Mesendoderm (in vitro differentiated cells): ENCODE data around the gene MAGI2.

Source experiments
- DNase-seq: peaks from one replicate; pipeline ENCODE4 v3.0.0; 2013
- H2AK5ac ChIP-seq: 2 replicates; pipeline ENCODE4 v1.6.1; 2013; ENCODE audit warnings: low read length, inconsistent platforms
- H2BK120ac ChIP-seq: 2 replicates; pipeline ENCODE4 v1.6.1; 2013; ENCODE audit warnings: low read depth, mild to moderate bottlenecking, low read length, moderate library complexity, mixed read lengths
- H2BK15ac ChIP-seq: replicated peaks from 2 replicates; pipeline ENCODE4 v1.6.1; 2013; ENCODE audit warnings: low read depth, mild to moderate bottlenecking, moderate library complexity
- H2BK5ac ChIP-seq: 2 replicates; pipeline ENCODE4 v1.6.1; 2013; ENCODE audit warnings: low read length, inconsistent platforms
- H3K18ac ChIP-seq: 2 replicates; pipeline ENCODE4 v1.6.1; 2013; ENCODE audit warnings: mild to moderate bottlenecking, low read length, mixed read lengths
- H3K23ac ChIP-seq: one replicate; pipeline ENCODE4 v1.6.1; 2013; ENCODE audit warnings: low read length
- H3K27ac ChIP-seq: 2 replicates; pipeline ENCODE4 v1.5.1; 2013; ENCODE audit warnings: low read depth, mild to moderate bottlenecking, inconsistent platforms, low read length, moderate library complexity
- H3K27me3 ChIP-seq: 2 replicates; pipeline ENCODE4 v1.6.1; 2013; ENCODE audit warnings: low read length, control low read depth, mild to moderate bottlenecking, inconsistent platforms; ENCODE audit not compliant: insufficient read depth, poor library complexity
- H3K36me3 ChIP-seq: 2 replicates; pipeline ENCODE4 v1.6.1; 2013; ENCODE audit warnings: low read length, inconsistent platforms; ENCODE audit not compliant: control insufficient read depth, insufficient read depth
- H3K4ac ChIP-seq: one replicate; pipeline ENCODE4 v1.6.1; 2013; ENCODE audit warnings: low read depth, mild to moderate bottlenecking, low read length, moderate library complexity
- H3K4me1 ChIP-seq: 2 replicates; pipeline ENCODE4 v1.6.1; 2013; ENCODE audit warnings: low read depth, low read length, inconsistent platforms; ENCODE audit not compliant: control insufficient read depth
- H3K4me2 ChIP-seq: 2 replicates; pipeline ENCODE4 v1.6.1; 2013; ENCODE audit warnings: low read length
- H3K4me3 ChIP-seq: 2 replicates; pipeline ENCODE4 v1.5.1; 2013; ENCODE audit warnings: mild to moderate bottlenecking, low read length
- H3K56ac ChIP-seq: one replicate; pipeline ENCODE4 v1.6.1; 2013; ENCODE audit warnings: low read length
- H3K79me1 ChIP-seq: 2 replicates; pipeline ENCODE4 v1.6.1; 2013; ENCODE audit warnings: low read length, inconsistent platforms
- H3K79me2 ChIP-seq: 2 replicates; pipeline ENCODE4 v1.6.1; 2013; ENCODE audit warnings: mild to moderate bottlenecking, low read length; ENCODE audit not compliant: control insufficient read depth, insufficient read depth
- H3K9ac ChIP-seq: 2 replicates; pipeline ENCODE4 v1.6.1; 2013; ENCODE audit warnings: low read length, inconsistent platforms
- H4K5ac ChIP-seq: one replicate; pipeline ENCODE4 v1.6.1; 2013; ENCODE audit warnings: low read length
- H4K8ac ChIP-seq: one replicate; pipeline ENCODE4 v1.6.1; 2013; ENCODE audit warnings: low read depth, mild to moderate bottlenecking, control low read depth, low read length, moderate library complexity
- WGBS: extraction: QIAGEN DNeasy Blood & Tissue Kit; methylation state at CpG from one replicate; pipeline ENCODE4 v1.1.7; 2013; ENCODE audit warnings: low lambda C conversion rate, missing lambda C conversion rate; ENCODE audit not compliant: insufficient coverage; ENCODE audit errors: extremely low coverage; 5-methylcytosine and 5-hydroxymethylcytosine counted together

The MAGI2 gene

DNA sequence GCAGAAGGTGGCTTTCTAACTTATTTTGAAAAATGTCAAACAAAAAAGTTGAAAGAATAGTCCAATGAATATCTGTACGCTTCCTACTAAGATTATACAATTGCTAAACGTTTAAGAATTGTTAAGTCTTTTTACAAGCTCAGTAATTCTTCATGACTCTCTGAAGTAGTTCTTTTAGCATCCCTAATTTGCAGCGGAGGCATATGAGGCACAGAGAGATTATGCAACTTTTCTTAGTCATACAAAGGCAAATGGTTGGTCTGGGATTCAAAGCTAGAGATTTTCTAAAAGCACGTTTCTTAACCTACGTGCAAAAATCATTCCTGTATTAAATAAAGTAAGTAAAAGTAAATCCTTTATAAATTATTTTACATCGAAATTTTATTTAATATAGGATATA lies 254.2 kb downstream of the MAGI2 start:
- no peak overlapping the region for H3K27ac ChIP-seq
- H3K18ac ChIP-seq, result no peak overlapping the region
- H3K79me1 ChIP-seq, result no peaks in the 10 kb centered on the region
- H3K4me3 ChIP-seq, result no peak overlapping the region
- no peak overlapping the region for H3K23ac ChIP-seq
- no peak overlapping the region for H4K8ac ChIP-seq
- H3K4me1 ChIP-seq, result no peaks in the 10 kb centered on the region
- H3K4ac ChIP-seq, result no peak overlapping the region
- H3K4me2 ChIP-seq, result no peak overlapping the region
- no peak overlapping the region for H3K56ac ChIP-seq
- no peaks in the 10 kb centered on the region for H3K27me3 ChIP-seq
- H2BK120ac ChIP-seq, result no peak overlapping the region
- H3K36me3 ChIP-seq, result no peaks in the 10 kb centered on the region
- no peak overlapping the region for H2BK15ac ChIP-seq
- DNase-seq, result no peak
- H3K9ac ChIP-seq, result no peak overlapping the region
- no peaks in the 10 kb centered on the region for H3K79me2 ChIP-seq
- no peak overlapping the region for H2BK5ac ChIP-seq
- WGBS, result no CpG with 5 or more reads among the region's 6 CpGs
- H4K5ac ChIP-seq, result no peak overlapping the region
- H2AK5ac ChIP-seq, result no peak overlapping the region

DNA sequence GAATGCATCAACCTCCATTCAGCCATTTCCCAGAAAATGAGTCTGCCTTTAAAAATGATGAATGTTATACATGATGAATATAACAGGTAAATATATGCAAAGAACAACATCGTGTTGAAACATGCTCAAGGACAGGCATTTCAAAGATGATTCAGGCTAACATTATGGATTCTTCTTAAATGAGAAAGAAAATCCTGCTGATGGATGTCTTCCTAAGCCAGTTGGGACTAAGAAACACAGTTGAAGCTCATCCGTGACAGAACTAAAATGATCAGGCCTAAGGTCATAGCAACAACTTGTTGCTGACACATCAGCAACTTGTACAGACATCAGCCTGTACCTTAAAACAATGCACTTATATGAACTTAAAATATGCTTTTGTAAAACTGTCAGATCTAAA lies 267.9 kb downstream of the MAGI2 start:
- no peak overlapping the region for H3K4ac ChIP-seq
- no peak overlapping the region for H2BK15ac ChIP-seq
- H2BK120ac ChIP-seq, result no peak overlapping the region
- no peak overlapping the region for H3K56ac ChIP-seq
- DNase-seq, result no peak
- no peak overlapping the region for H3K9ac ChIP-seq
- H3K79me2 ChIP-seq, result no peaks in the 10 kb centered on the region
- no peak overlapping the region for H2AK5ac ChIP-seq
- no peak overlapping the region for H3K23ac ChIP-seq
- WGBS, result no CpG with 5 or more reads among the region's 2 CpGs
- H3K4me2 ChIP-seq, result no peak overlapping the region
- H2BK5ac ChIP-seq, result no peak overlapping the region
- no peak overlapping the region for H4K5ac ChIP-seq
- no peak overlapping the region for H3K18ac ChIP-seq
- H3K27me3 ChIP-seq, result no peaks in the 10 kb centered on the region
- no peaks in the 10 kb centered on the region for H3K79me1 ChIP-seq
- no peaks in the 10 kb centered on the region for H3K36me3 ChIP-seq
- H3K27ac ChIP-seq, result no peak overlapping the region
- H3K4me1 ChIP-seq, result no peaks in the 10 kb centered on the region
- H3K4me3 ChIP-seq, result no peak overlapping the region
- H4K8ac ChIP-seq, result no peak overlapping the region

DNA sequence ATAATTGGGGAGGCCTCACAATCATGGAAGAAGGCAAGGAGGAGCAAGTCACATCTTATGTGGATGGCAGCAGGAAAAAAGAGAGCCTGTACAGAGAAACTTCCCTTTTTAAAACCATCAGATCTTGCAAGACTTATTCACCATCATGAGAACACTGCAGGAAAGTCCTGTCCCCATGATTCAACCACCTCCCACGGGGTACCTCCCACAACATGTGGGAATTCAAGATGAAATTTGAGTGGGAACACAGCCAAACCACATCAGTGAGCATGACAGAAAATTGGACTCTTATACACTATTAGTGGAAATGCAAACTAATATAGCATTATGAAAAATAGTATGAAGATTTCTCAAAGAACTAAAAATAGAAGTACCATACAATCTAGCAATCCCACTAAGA lies 271.2 kb downstream of the MAGI2 start:
- no peak overlapping the region for H2BK120ac ChIP-seq
- DNase-seq, result no peak
- WGBS, result no CpG with 5 or more reads among the region's 1 CpG

DNA sequence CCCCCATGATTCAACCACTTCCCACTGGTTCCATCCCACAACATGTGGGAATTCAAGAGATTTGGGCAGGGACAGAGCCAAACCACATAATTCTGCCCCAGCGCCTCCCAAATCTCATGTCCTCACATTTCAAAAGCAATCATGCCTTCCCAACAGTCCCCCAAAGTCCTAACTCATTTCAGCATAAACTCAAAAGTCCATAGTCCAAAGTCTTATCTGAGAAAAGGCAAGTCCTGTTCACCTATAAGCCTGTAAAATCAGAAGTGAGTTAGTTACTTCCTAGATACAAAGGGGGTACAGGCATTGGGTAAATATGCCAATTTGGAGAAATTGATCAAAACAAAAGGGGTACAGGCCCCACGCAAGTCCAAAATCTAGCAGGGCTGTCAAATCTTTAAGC lies 272.9 kb downstream of the MAGI2 start:
- Histone ChIP-seq H2BK5ac (no peak overlapping the region), H2BK15ac (no peak overlapping the region), H3K4me2 (no peak overlapping the region), H3K9ac (no peak overlapping the region), H3K27ac (no peak overlapping the region), H3K79me2 (no peaks in the 10 kb centered on the region), H3K18ac (no peak overlapping the region), H4K5ac (no peak overlapping the region), H2AK5ac (no peak overlapping the region), H3K56ac (no peak overlapping the region), H4K8ac (no peak overlapping the region), H3K4ac (no peak overlapping the region), H3K23ac (no peak overlapping the region), H3K4me3 (no peak overlapping the region), H3K79me1 (no peaks in the 10 kb centered on the region), H2BK120ac (no peak overlapping the region), H3K36me3 (no peaks in the 10 kb centered on the region), H3K27me3 (no peaks in the 10 kb centered on the region), H3K4me1 (no peaks in the 10 kb centered on the region)
- no peak for DNase-seq
- no CpG with 5 or more reads among the region's 2 CpGs for WGBS

More for the DNA sequence above, 271.2 kb downstream of the MAGI2 start:
- H3K4me3 ChIP-seq, result no peak overlapping the region
- H3K4ac ChIP-seq, result no peak overlapping the region
- no peak overlapping the region for H3K18ac ChIP-seq
- H3K27me3 ChIP-seq, result no peaks in the 10 kb centered on the region
- no peak overlapping the region for H2BK5ac ChIP-seq
- H4K5ac ChIP-seq, result no peak overlapping the region
- no peaks in the 10 kb centered on the region for H3K79me2 ChIP-seq
- H3K4me1 ChIP-seq, result no peaks in the 10 kb centered on the region
- H3K36me3 ChIP-seq, result no peaks in the 10 kb centered on the region
- H3K4me2 ChIP-seq, result no peak overlapping the region
- no peak overlapping the region for H3K23ac ChIP-seq
- H2AK5ac ChIP-seq, result no peak overlapping the region
- H4K8ac ChIP-seq, result no peak overlapping the region
- H3K56ac ChIP-seq, result no peak overlapping the region
- no peak overlapping the region for H3K9ac ChIP-seq
- H2BK15ac ChIP-seq, result no peak overlapping the region
- H3K27ac ChIP-seq, result no peak overlapping the region
- H3K79me1 ChIP-seq, result no peaks in the 10 kb centered on the region

DNA sequence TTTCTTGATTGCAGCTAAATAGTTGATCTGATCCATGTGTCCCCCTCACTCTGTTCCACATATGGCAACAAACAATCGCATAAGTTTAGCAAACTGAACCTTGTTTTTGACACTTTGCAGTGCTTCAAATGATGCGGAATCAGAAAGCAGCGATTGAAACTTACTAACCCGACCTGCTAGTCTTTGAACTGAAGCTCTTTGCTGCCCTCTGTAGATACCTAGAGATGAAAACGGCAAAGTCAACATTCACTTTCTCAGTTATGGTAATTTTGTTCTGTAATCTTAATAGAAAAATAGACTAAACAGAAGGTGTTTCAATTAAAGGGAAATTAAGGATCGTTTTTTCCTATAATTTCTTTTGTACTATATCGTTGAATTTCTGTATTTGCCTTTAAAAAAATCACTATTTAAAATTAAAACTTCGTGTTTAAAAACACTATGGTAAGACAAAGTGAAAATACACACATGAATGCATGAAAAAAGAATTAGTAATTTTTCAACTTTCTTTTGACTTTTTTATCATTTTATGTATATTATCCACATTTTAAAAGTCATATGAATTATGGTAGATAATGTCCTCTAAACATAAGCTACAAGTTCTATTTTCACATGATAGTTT lies 276.5 kb downstream of the MAGI2 start:
- Histone ChIP-seq H2BK15ac (no peak overlapping the region), H3K18ac (no peak overlapping the region), H3K27ac (no peak overlapping the region), H2AK5ac (no peak overlapping the region), H3K79me1 (no peaks in the 10 kb centered on the region), H3K36me3 (no peaks in the 10 kb centered on the region), H4K5ac (no peak overlapping the region), H4K8ac (no peak overlapping the region), H3K9ac (no peak overlapping the region), H3K27me3 (no peaks in the 10 kb centered on the region), H3K4me3 (no peak overlapping the region), H3K4me2 (no peak overlapping the region), H3K4ac (no peak overlapping the region), H3K4me1 (no peaks in the 10 kb centered on the region), H2BK120ac (no peak overlapping the region), H3K79me2 (no peaks in the 10 kb centered on the region), H3K23ac (no peak overlapping the region), H3K56ac (no peak overlapping the region), H2BK5ac (no peak overlapping the region)
- no CpG with 5 or more reads among the region's 8 CpGs for WGBS
- peak; percentile 39 for DNase-seq

DNA sequence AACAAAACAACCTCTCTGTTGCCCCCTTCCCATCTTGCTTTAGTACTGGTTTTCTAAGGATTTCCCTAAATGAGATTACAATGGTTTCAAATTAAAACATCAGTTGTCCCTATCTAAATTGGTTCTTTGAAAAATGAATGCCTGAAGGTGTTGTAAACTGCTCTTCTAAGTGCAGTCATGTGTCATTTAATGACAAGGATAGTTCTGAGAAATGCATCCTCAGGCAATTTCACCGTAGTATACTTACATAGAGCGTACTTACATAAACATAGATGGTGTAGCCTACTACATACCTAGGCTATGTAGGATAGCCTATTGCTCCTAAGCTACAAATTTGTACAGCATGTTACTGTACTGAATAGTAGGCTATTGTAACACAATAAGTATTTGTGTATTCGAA lies 278.1 kb downstream of the MAGI2 start:
- H3K79me1 ChIP-seq, result no peaks in the 10 kb centered on the region
- no peak overlapping the region for H2BK5ac ChIP-seq
- no peak overlapping the region for H2BK15ac ChIP-seq
- no peaks in the 10 kb centered on the region for H3K36me3 ChIP-seq
- no peaks in the 10 kb centered on the region for H3K4me1 ChIP-seq
- no peak overlapping the region for H2AK5ac ChIP-seq
- H3K4ac ChIP-seq, result no peak overlapping the region
- no peak overlapping the region for H3K9ac ChIP-seq
- no peaks in the 10 kb centered on the region for H3K27me3 ChIP-seq
- H3K27ac ChIP-seq, result no peak overlapping the region
- H4K5ac ChIP-seq, result no peak overlapping the region
- no peak overlapping the region for H3K18ac ChIP-seq
- H3K4me2 ChIP-seq, result no peak overlapping the region
- no peak overlapping the region for H4K8ac ChIP-seq
- H3K23ac ChIP-seq, result no peak overlapping the region
- no peak overlapping the region for H3K4me3 ChIP-seq
- no peak overlapping the region for H2BK120ac ChIP-seq
- no peak overlapping the region for H3K56ac ChIP-seq
- DNase-seq, result no peak
- WGBS, result no CpG with 5 or more reads among the region's 3 CpGs
- H3K79me2 ChIP-seq, result no peaks in the 10 kb centered on the region
